Right atrium auricular region (tissue), 2 donors: Measurements from ENCODE around the gene PIGO. TPM values are rescaled to one million over a fixed set of nuclear protein-coding genes. Genes with fewer than 3 reads are reported as not detected.

Experiments used
- DNase-seq: peaks from one replicate; pipeline ENCODE4 v3.0.0-alpha.2; 2019; ENCODE audit warnings: low spot score
- H3K27ac ChIP-seq, 2 donors: fragments of 200-600 bp; sonication (generic); 1 replicate in 1 of 2; 2 replicates in 1 of 2; pipeline ENCODE4 v1.5.1; 2016 to 2019
- H3K27me3 ChIP-seq, 2 donors: fragments of 200-600 bp; sonication (generic); one replicate each; pipeline versions ENCODE4 v1.5.1 to v1.6.0; 2017 to 2019
- H3K36me3 ChIP-seq: fragments of 200-600 bp; sonication (generic); one replicate; pipeline ENCODE4 v1.5.1; 2016
- H3K4me1 ChIP-seq, 2 donors: fragments of 200-600 bp; sonication (generic); one replicate each; pipeline versions ENCODE4 v1.5.1 to v1.6.0; 2017 to 2019
- H3K4me3 ChIP-seq, 2 donors: fragments of 200-600 bp; sonication (generic); 1 replicate in 1 of 2; 2 replicates in 1 of 2; pipeline ENCODE4 v1.5.1; 2017 to 2019; ENCODE audit warnings: mild to moderate bottlenecking in 1 of 2, moderate library complexity in 1 of 2
- H3K9me3 ChIP-seq, 2 donors: fragments of 200-600 bp; sonication (generic); one replicate each; pipeline ENCODE4 v1.5.1; 2019
- total RNA-seq, 2 donors: library from RNA; depleted of rRNA; stranded (reverse); fragments of >200 nt; gene quantifications; one replicate each; pipeline ENCODE4 v1.1.0, GENCODE V29; 2016
- TF ChIP-seq, protein P1 (sequence below), 2 donors: fragments of 200-600 bp; sonication (generic); IDR thresholded peaks; one replicate each; pipeline ENCODE4 v1.5.1; 2019; ENCODE audit warnings: antibody characterized with exemption in 2 of 2

The PIGO gene
- total RNA-seq, 2 donors from 2014 or later = 9.0 to 12.3 TPM

DNA sequence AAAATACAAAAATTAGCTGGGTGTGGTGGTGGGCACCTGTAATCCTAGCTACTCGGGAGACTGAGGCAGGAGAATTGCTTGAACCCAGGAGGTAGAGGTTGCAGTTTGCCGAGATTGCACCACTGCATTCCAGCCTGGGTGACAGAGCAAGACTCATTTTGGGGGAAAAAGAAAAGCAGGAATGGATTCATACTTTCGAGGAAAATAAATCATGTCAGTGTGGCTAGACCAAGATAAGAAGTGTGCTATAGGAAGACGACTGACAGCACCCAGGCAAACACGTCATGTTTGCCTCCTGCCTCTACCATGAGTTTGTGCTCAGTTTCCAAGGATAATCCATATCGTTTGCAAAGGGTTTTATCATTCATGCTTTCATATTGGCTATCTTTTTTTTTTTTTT is 38.5 kb upstream of the PIGO start:
- Histone ChIP-seq H3K4me3 (no peak overlapping the region), H3K9me3 (no peaks in the 10 kb centered on the region), H3K27me3 (no peaks in the 10 kb centered on the region), H3K36me3 (no peaks in the 10 kb centered on the region), H3K27ac (no peak overlapping the region), H3K4me1 (no peaks in the 10 kb centered on the region)
- DNase-seq = no peak
- TF ChIP-seq, protein P1, sequence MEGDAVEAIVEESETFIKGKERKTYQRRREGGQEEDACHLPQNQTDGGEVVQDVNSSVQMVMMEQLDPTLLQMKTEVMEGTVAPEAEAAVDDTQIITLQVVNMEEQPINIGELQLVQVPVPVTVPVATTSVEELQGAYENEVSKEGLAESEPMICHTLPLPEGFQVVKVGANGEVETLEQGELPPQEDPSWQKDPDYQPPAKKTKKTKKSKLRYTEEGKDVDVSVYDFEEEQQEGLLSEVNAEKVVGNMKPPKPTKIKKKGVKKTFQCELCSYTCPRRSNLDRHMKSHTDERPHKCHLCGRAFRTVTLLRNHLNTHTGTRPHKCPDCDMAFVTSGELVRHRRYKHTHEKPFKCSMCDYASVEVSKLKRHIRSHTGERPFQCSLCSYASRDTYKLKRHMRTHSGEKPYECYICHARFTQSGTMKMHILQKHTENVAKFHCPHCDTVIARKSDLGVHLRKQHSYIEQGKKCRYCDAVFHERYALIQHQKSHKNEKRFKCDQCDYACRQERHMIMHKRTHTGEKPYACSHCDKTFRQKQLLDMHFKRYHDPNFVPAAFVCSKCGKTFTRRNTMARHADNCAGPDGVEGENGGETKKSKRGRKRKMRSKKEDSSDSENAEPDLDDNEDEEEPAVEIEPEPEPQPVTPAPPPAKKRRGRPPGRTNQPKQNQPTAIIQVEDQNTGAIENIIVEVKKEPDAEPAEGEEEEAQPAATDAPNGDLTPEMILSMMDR (IDR thresholded peaks at IDR 0.05) = no peak

DNA sequence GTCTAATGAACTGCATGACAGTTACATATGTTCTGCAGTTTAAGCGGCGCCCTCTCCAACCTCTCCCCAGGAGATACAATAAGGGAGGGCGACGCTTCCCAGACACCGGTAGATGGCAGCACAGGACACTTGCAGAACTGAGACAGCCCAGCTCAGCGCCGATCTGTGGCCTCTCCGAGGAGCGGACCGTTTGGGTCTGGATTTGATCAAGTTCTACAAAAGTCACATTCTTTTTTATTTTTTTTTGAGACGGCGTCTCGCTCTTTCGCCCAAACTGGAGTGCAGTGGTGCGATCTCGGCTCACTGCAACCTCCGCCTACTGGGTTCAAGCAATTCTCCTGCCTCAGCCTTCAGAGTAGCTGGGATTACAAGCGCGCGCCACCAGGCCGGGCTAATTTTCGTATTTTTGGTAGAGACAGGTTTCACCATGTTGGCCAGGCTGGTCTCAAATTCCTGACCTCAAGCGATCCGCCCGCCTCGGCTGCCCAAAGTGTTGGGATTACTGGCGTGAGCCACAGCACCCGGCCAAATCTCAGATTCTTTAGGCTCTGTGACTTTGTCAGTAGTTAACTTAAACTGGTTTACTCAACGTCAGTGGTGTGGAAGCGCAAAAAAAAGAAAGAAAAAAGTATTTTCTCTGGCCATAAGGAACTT is 20.6 kb upstream of the PIGO start:
- H3K4me3 ChIP-seq = peak overlapping the region; percentile 62 to 65
- H3K36me3 ChIP-seq = no peaks in the 10 kb centered on the region
- no peaks in the 10 kb centered on the region for H3K27me3 ChIP-seq
- DNase-seq = peak; percentile 95
- peak overlapping the region; percentile 90 to 98 for H3K27ac ChIP-seq
- no peaks in the 10 kb centered on the region for H3K9me3 ChIP-seq
- TF ChIP-seq, protein P1 (IDR thresholded peaks at IDR 0.05) = peak; percentile 92 to 96
- H3K4me1 ChIP-seq = peaks cover 0 to 47% of the 10 kb centered on the region in 2 donors

DNA sequence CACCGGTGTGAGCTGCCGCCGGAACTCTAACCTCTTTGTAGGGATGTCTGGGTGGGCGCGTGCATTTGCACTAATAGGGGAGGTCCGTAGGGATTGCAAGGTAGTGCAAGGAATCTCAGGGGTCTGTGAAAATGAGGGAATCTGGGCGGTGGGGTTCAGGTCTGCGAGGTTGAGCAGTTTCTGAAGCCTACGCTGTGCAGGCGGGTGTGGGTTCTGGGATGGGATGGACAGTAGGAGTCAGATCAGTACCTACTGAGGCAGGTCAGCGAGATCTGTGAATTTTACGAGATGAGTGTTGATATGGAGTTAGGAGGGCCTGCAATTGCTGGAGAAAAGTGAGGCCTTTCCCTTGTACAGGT is 20.1 kb upstream of the PIGO start:
- Histone ChIP-seq H3K9me3 (no peaks in the 10 kb centered on the region), H3K27ac (peak overlapping the region; percentile 90 to 98), H3K4me1 (peaks cover 0 to 51% of the 10 kb centered on the region in 2 donors), H3K36me3 (no peaks in the 10 kb centered on the region), H3K4me3 (peak overlapping the region; percentile 62 to 65), H3K27me3 (no peaks in the 10 kb centered on the region)
- TF ChIP-seq, protein P1 (IDR thresholded peaks at IDR 0.05) = no peak
- DNase-seq = no peak

- DNase-seq = peak; percentile 99
- Histone ChIP-seq H3K4me1 (peaks cover 0 to 53% of the 10 kb centered on the region in 2 donors), H3K36me3 (no peaks in the 10 kb centered on the region), H3K9me3 (no peaks in the 10 kb centered on the region), H3K27me3 (no peaks in the 10 kb centered on the region), H3K27ac (peak within 1 kb of the TSS; percentile 90 to 98), H3K4me3 (peak within 1 kb of the TSS; percentile 62 to 65)
- TF ChIP-seq, protein P1 (IDR thresholded peaks at IDR 0.05) = no peak
Observed at GRCh38 chr9:35115680-35116538, 19.5 kb upstream of the PIGO start, which contains the start of gene ATOSB. TSS of gene ATOSB (minus strand) at chr9:35115862. CDS start at chr9:35108274, 7,588 bp downstream.

DNA sequence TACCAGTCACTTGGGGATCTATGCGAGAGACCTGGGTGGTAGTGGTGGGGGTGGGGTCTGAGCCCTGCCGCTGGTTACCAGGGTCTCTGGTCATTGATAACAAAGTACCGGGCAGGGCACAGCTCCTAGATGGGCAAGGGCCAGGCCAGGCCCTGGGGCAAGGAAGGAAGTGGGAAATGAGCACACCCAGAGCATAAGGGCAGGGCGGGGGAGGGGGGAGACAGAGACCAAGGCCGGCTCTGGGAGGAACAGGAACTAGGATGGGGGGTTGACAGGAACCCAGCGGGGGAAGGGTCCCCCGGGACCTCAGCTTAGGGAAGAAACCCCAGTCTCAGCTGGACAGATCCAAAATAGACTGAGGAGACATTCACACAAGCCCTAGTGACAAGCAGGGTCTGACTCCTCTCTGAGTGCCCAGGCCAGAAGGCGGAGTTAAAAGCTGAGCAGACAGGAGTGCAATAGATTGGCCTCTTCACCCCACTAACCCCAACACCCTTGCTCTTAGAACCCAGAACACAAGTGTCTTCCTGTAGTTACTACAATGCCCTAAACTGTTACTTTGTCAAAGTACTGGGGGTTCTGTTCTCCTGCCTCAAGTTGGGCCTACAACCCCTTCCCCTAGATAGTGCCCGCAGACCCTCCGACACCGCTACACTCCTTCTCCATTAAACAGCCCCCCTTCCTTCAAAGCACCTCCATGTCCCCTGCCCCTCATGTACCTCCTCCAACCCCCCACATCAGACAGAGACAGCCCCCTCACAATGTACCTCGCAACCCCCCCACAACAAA is 18.6 kb upstream of the PIGO start:
- H3K4me1 ChIP-seq = peaks cover 0 to 62% of the 10 kb centered on the region in 2 donors
- TF ChIP-seq, protein P1 (IDR thresholded peaks at IDR 0.05) = no peak
- H3K36me3 ChIP-seq = no peaks in the 10 kb centered on the region
- H3K4me3 ChIP-seq = peak overlapping the region; percentile 62 to 65
- peak overlapping the region; percentile 90 to 98 for H3K27ac ChIP-seq
- no peaks in the 10 kb centered on the region for H3K9me3 ChIP-seq
- no peaks in the 10 kb centered on the region for H3K27me3 ChIP-seq
- peak; percentile 80 for DNase-seq
